ENCODE measurements around the gene MSRB1. TPM values are rescaled to one million over a fixed set of nuclear protein-coding genes. Genes with fewer than 3 reads are reported as not detected.

Gene MSRB1
- total RNA-seq, 2 experiments from 2014 or later = 2.3 to 2.4 TPM

- peak within 1 kb of the TSS; percentile 56 for H3K27ac Mint-ChIP-seq
- H3K4me3 ChIP-seq (ENCODE audit: low read length) = peak within 1 kb of the TSS; percentile 65
- ATAC-seq (ENCODE audit: poor library complexity) = peak; percentile 60
- H3K9me3 ChIP-seq (ENCODE audit: control insufficient read depth in 1 of 2, insufficient read depth in 1 of 2, low read length in 2 of 2) = peaks cover 0 to 19% of the 10 kb centered on the region in 2 experiments
- no peak within 1 kb of the TSS for H3K27ac ChIP-seq (ENCODE audit: low read depth in 1 of 2, low read length in 2 of 2)
- TF ChIP-seq CTCF (IDR thresholded peaks at IDR 0.05) = peak; percentile 14
- no peaks in the 10 kb centered on the region for H3K9me3 Mint-ChIP-seq
- peak in 10 of 14 experiments; percentile 48 to 87 (median 60) for DNase-seq
- H3K27me3 ChIP-seq (ENCODE audit: control insufficient read depth in 1 of 2, insufficient read depth in 2 of 2, low read length in 2 of 2) = peaks cover 29 to 31% of the 10 kb centered on the region in 2 experiments
- peaks cover 47% of the 10 kb centered on the region for H3K4me1 ChIP-seq (ENCODE audit: insufficient read depth, low read length)
- peak within 1 kb of the TSS; percentile 87 for H3K4me3 Mint-ChIP-seq
- POLR2A ChIA-PET = interaction anchor here (0.6 to 6.8 kb wide), 11 partner anchors 8 to 172 kb away, joined by 3 to 62 read pairs (median 4); partner anchors contain the start of genes PKD1, RPS2, TBL3 and TRAF7
- H3K4me1 Mint-ChIP-seq (ENCODE audit: low read depth) = peaks cover 23% of the 10 kb centered on the region
- intact Hi-C loops (cut with DNase I, micrococcal nuclease) = no loop called here
- CTCF ChIA-PET = interaction anchor here (2.1 kb wide), 1 partner anchor 21 kb away, joined by 8 read pairs; no protein-coding TSS in a partner anchor
- H3K36me3 Mint-ChIP-seq (ENCODE audit: low read depth) = peaks cover 20% of the 10 kb centered on the region
- peaks cover 42% of the 10 kb centered on the region for H3K27me3 Mint-ChIP-seq
- H3K36me3 ChIP-seq (ENCODE audit: insufficient read depth, low read length) = peaks cover 12% of the 10 kb centered on the region
Observed at GRCh38 chr16:1983544-1984346, 40.7 kb upstream of the MSRB1 start, which contains the start of gene GFER. TSS of gene GFER (plus strand) at chr16:1984193. CDS start at chr16:1984219, 26 bp downstream.

- peaks cover 32 to 35% of the 10 kb centered on the region in 2 experiments for H3K27me3 ChIP-seq (ENCODE audit: control insufficient read depth in 1 of 2, insufficient read depth in 2 of 2, low read length in 2 of 2)
- DNase-seq = no peak
- H3K4me1 Mint-ChIP-seq (ENCODE audit: low read depth) = peaks cover 20% of the 10 kb centered on the region
- no peak overlapping the region for H3K27ac ChIP-seq (ENCODE audit: low read depth in 1 of 2, low read length in 2 of 2)
- peak overlapping the region; percentile 65 for H3K4me3 ChIP-seq (ENCODE audit: low read length)
- H3K27me3 Mint-ChIP-seq = peaks cover 38% of the 10 kb centered on the region
- CTCF ChIA-PET = interaction anchor here (0.8 to 2.1 kb wide), 3 partner anchors 11 to 157 kb away, joined by 3 to 8 read pairs (median 5); partner anchors contain the start of gene TBL3
- peaks cover 49% of the 10 kb centered on the region for H3K4me1 ChIP-seq (ENCODE audit: insufficient read depth, low read length)
- H3K36me3 Mint-ChIP-seq (ENCODE audit: low read depth) = peaks cover 20% of the 10 kb centered on the region
- peaks cover 18% of the 10 kb centered on the region for H3K36me3 ChIP-seq (ENCODE audit: insufficient read depth, low read length)
- intact Hi-C loops (cut with DNase I, micrococcal nuclease) = no loop called here
- peak overlapping the region; percentile 84 for H3K4me3 Mint-ChIP-seq
- POLR2A ChIA-PET = interaction anchor here (0.7 to 6.8 kb wide), 4 partner anchors 12 to 201 kb away, joined by 3 to 62 read pairs (median 14); partner anchors contain the start of genes NUBP2, RPS2, SPSB3 and TBL3
- ATAC-seq (ENCODE audit: poor library complexity) = no peak
- no peak for TF ChIP-seq CTCF (IDR thresholded peaks at IDR 0.05)
- peak overlapping the region; percentile 42 for H3K27ac Mint-ChIP-seq
- no peaks in the 10 kb centered on the region for H3K9me3 Mint-ChIP-seq
- peaks cover 0 to 21% of the 10 kb centered on the region in 2 experiments for H3K9me3 ChIP-seq (ENCODE audit: control insufficient read depth in 1 of 2, insufficient read depth in 1 of 2, low read length in 2 of 2)
Observed at GRCh38 chr16:1982991-1983543, 40.1 kb upstream of the MSRB1 start.

- H3K27me3 Mint-ChIP-seq = peaks cover 34% of the 10 kb centered on the region
- Histone ChIP-seq H3K27ac (ENCODE audit: low read depth in 1 of 2, low read length in 2 of 2) (no peak overlapping the region), H3K4me3 (ENCODE audit: low read length) (no peak overlapping the region), H3K4me1 (ENCODE audit: insufficient read depth, low read length) (peaks cover 49% of the 10 kb centered on the region), H3K36me3 (ENCODE audit: insufficient read depth, low read length) (peaks cover 27% of the 10 kb centered on the region), H3K27me3 (ENCODE audit: control insufficient read depth in 1 of 2, insufficient read depth in 2 of 2, low read length in 2 of 2) (peaks cover 32 to 40% of the 10 kb centered on the region in 2 experiments), H3K9me3 (ENCODE audit: control insufficient read depth in 1 of 2, insufficient read depth in 1 of 2, low read length in 2 of 2) (peaks cover 0 to 24% of the 10 kb centered on the region in 2 experiments)
- intact Hi-C loops (cut with DNase I, micrococcal nuclease) = no loop called here
- no peaks in the 10 kb centered on the region for H3K9me3 Mint-ChIP-seq
- peak overlapping the region; percentile 84 for H3K4me3 Mint-ChIP-seq
- ChIA-PET POLR2A (interaction anchor here (0.6 to 6.8 kb wide), 3 partner anchors 11 to 17 kb away, joined by 3 to 62 read pairs (median 5); partner anchors contain the start of genes RPS2 and TBL3), CTCF (interaction anchor here (1.1 kb wide), 1 partner anchor 158 kb away, joined by 5 read pairs; no protein-coding TSS in a partner anchor)
- no peak for ATAC-seq (ENCODE audit: poor library complexity)
- DNase-seq = no peak
- H3K27ac Mint-ChIP-seq = no peak overlapping the region
- peaks cover 20% of the 10 kb centered on the region for H3K4me1 Mint-ChIP-seq (ENCODE audit: low read depth)
- H3K36me3 Mint-ChIP-seq (ENCODE audit: low read depth) = peaks cover 19% of the 10 kb centered on the region
- no peak for TF ChIP-seq CTCF (IDR thresholded peaks at IDR 0.05)
Observed at GRCh38 chr16:1982013-1982433, 39.0 kb upstream of the MSRB1 start.
